A673 (cell line): Measurements from ENCODE around the gene UVSSA. TPM values are rescaled to one million over a fixed set of nuclear protein-coding genes. Genes with fewer than 3 reads are reported as not detected.
"Not testable (repeated sequence)": the region's sequence is repeated elsewhere in the genome, so short reads cannot be mapped to it uniquely, and the experiment has no call there.

Experiments used
- BruUV-seq: library from RNA; stranded (reverse); fragments of 400-500 nt; replicated peaks from 2 replicates; lab custom pipeline; 2021; lab: Mats Ljungman, UMichigan
- CTCF ChIA-PET: fragments of 300-600 bp; sonication (Branson Sonifier 250); formaldehyde crosslinking; loops from one replicate; lab custom pipeline; 2022; ENCODE audit warnings: antibody characterized with exemption; lab: Charles Lee
- POLR2A ChIA-PET: fragments of 300-600 bp; sonication (Branson Sonifier 250); formaldehyde crosslinking; loops from one replicate; lab custom pipeline; 2022; ENCODE audit warnings: antibody characterized with exemption; ENCODE audit not compliant: low non-redundant PET; lab: Charles Lee
- DNase-seq: peaks from one replicate; pipeline ENCODE4 v3.0.0-alpha.2; 2015; ENCODE audit warnings: low spot score
- H3K27ac ChIP-seq: fragments of 200-600 bp; sonication (generic); 2 replicates; pipeline ENCODE4 v1.5.1; 2016; ENCODE audit warnings: mixed run types, low read depth, mild to moderate bottlenecking, mixed read lengths, antibody characterized with exemption, low read length; ENCODE audit not compliant: poor library complexity, severe bottlenecking
- H3K27me3 ChIP-seq: fragments of 200-600 bp; sonication (generic); replicated peaks from 2 replicates; pipeline ENCODE4 v1.6.1; 2017; ENCODE audit warnings: mixed run types, low read depth, mild to moderate bottlenecking, mixed read lengths, antibody characterized with exemption, low read length; ENCODE audit not compliant: insufficient read depth, poor library complexity
- H3K36me3 ChIP-seq: fragments of 200-600 bp; sonication (generic); 2 replicates; pipeline ENCODE4 v1.6.1; 2016; ENCODE audit warnings: mixed run types, mild to moderate bottlenecking, mixed read lengths, antibody characterized with exemption, low read length; ENCODE audit not compliant: insufficient read depth, poor library complexity, severe bottlenecking
- H3K4me1 ChIP-seq: fragments of 200-600 bp; sonication (generic); 2 replicates; pipeline ENCODE4 v1.6.1; 2017; ENCODE audit warnings: mixed run types, mild to moderate bottlenecking, mixed read lengths, antibody characterized with exemption, low read length; ENCODE audit not compliant: insufficient read depth, poor library complexity, severe bottlenecking
- H3K4me3 ChIP-seq: fragments of 200-600 bp; sonication (generic); 2 replicates; pipeline ENCODE4 v1.5.1; 2016; ENCODE audit warnings: low read depth, mixed run types, mild to moderate bottlenecking, mixed read lengths, low read length; ENCODE audit not compliant: poor library complexity, severe bottlenecking
- H3K9me3 ChIP-seq: fragments of 200-600 bp; sonication (generic); 2 replicates; pipeline ENCODE4 v1.6.1; 2016; ENCODE audit warnings: mixed run types, low read depth, mild to moderate bottlenecking, mixed read lengths, antibody characterized with exemption, low read length; ENCODE audit not compliant: poor library complexity, severe bottlenecking
- EZH2 ChIP-seq: fragments of 200-600 bp; sonication (generic); IDR thresholded peaks from 2 replicates; pipeline ENCODE4 v1.6.1; 2017; ENCODE audit warnings: borderline replicate concordance, low read depth, mild to moderate bottlenecking, mixed read lengths, antibody characterized with exemption, low read length; ENCODE audit not compliant: poor library complexity, severe bottlenecking
- intact Hi-C: fragments of 100-400 bp; cut with micrococcal nuclease; formaldehyde crosslinking; loops from one replicate; pipeline ENCODE4 v1.10.0; 2022; ENCODE audit not compliant: unreplicated experiment
- total RNA-seq: library from RNA; stranded (reverse); gene quantifications from 2 replicates; pipeline ENCODE4 v1.2.3, GENCODE V29; 2021
- TF ChIP-seq, protein P1 (sequence below): fragments of 300-800, 200-600 bp; sonication (generic); conservative IDR thresholded peaks from 2 replicates; pipeline ENCODE4 v1.5.1; 2017; ENCODE audit warnings: low read depth, mild to moderate bottlenecking, antibody characterized with exemption, low read length, moderate library complexity, mixed read lengths

Gene UVSSA
- total RNA-seq, 1 experiment from 2014 or later, result 20.3 TPM

DNA sequence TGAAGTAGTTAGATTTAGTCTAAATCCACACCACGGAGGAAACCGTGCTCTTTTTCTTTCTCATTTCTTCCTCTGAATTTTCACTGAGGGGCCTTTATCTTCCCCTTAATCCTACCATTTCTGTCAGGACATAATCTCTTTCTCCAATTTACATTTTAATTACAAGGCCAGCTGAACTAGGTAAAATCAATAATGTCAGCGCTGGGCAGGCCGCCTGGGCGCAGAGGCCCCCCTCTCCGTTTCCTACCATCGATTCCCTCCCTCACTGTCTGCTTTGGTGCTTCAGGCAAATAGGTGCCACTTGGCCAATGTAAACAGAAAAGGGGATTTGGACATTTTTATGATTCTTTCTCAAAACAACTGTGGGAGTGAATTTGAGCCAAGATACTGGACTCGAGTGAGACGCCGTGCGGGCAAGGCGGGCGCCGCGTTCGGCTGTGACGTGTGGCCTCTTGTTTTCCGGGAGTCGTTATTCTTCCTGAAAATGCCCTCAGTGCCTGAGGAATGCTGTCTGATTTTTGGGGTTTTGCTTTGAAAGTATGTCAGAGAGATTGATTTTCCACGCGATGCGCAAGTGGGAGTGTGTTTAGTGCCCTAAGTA lies 22.6 kb downstream of the UVSSA start:
- Histone ChIP-seq H3K4me3 (no peak overlapping the region), H3K9me3 (no peaks in the 10 kb centered on the region), H3K27me3 (no peaks in the 10 kb centered on the region), H3K27ac (no peak overlapping the region), H3K4me1 (no peaks in the 10 kb centered on the region), H3K36me3 (no peaks in the 10 kb centered on the region)
- no TSS peak for BruUV-seq
- DNase-seq, result no peak
- no peak for TF ChIP-seq EZH2
- TF ChIP-seq, protein P1, sequence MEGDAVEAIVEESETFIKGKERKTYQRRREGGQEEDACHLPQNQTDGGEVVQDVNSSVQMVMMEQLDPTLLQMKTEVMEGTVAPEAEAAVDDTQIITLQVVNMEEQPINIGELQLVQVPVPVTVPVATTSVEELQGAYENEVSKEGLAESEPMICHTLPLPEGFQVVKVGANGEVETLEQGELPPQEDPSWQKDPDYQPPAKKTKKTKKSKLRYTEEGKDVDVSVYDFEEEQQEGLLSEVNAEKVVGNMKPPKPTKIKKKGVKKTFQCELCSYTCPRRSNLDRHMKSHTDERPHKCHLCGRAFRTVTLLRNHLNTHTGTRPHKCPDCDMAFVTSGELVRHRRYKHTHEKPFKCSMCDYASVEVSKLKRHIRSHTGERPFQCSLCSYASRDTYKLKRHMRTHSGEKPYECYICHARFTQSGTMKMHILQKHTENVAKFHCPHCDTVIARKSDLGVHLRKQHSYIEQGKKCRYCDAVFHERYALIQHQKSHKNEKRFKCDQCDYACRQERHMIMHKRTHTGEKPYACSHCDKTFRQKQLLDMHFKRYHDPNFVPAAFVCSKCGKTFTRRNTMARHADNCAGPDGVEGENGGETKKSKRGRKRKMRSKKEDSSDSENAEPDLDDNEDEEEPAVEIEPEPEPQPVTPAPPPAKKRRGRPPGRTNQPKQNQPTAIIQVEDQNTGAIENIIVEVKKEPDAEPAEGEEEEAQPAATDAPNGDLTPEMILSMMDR, result no peak
- intact Hi-C loops, result no loop called here
- ChIA-PET CTCF (no interaction called here), POLR2A (no interaction called here)

DNA sequence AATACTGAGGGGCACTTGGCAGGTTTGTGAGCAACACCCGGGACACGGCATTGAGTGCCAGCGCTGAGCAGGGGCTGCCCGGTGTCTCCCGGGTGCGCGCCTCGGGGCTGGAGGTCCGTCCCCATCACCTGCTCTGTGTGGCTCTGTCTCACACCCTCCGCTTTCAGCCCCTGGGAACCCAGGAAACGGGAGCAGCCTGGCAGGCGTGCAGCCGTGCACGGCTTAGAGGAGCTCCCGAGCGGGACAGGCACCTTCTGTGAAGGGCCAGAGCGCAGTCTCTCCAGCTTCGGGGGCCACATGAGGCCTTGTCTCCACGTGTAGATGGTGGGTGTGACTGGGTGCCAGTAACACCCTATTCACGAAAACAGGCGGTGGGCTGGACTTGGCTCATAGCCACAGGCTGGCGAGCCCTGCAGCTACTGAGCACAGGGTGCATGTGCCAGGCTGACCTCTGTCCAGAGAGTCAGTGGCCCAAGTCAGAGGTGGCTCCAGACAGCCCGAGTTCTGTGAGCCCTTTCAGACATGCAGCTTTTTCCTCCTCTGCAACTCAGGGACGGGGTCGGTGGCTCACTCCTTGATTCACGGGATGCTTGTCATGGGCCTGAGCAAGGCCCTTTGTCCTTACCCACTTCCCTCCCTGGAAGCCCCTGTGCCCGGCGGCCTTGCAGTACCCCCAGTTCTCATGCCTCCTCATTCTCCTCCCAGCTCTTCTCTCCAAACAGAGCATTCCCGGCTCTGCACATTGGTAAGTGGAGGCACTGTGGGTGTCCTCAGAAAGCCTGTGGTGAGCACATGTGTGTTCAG lies 23.5 kb downstream of the UVSSA start:
- no TSS peak for BruUV-seq
- no peak overlapping the region for H3K27ac ChIP-seq
- ChIA-PET POLR2A (no interaction called here), CTCF (no interaction called here)
- no peaks in the 10 kb centered on the region for H3K4me1 ChIP-seq
- DNase-seq, result no peak
- no peak for TF ChIP-seq EZH2
- TF ChIP-seq, protein P1, result no peak
- no peaks in the 10 kb centered on the region for H3K27me3 ChIP-seq
- intact Hi-C loops, result no loop called here
- no peaks in the 10 kb centered on the region for H3K36me3 ChIP-seq
- no peak overlapping the region for H3K4me3 ChIP-seq
- H3K9me3 ChIP-seq, result no peaks in the 10 kb centered on the region

DNA sequence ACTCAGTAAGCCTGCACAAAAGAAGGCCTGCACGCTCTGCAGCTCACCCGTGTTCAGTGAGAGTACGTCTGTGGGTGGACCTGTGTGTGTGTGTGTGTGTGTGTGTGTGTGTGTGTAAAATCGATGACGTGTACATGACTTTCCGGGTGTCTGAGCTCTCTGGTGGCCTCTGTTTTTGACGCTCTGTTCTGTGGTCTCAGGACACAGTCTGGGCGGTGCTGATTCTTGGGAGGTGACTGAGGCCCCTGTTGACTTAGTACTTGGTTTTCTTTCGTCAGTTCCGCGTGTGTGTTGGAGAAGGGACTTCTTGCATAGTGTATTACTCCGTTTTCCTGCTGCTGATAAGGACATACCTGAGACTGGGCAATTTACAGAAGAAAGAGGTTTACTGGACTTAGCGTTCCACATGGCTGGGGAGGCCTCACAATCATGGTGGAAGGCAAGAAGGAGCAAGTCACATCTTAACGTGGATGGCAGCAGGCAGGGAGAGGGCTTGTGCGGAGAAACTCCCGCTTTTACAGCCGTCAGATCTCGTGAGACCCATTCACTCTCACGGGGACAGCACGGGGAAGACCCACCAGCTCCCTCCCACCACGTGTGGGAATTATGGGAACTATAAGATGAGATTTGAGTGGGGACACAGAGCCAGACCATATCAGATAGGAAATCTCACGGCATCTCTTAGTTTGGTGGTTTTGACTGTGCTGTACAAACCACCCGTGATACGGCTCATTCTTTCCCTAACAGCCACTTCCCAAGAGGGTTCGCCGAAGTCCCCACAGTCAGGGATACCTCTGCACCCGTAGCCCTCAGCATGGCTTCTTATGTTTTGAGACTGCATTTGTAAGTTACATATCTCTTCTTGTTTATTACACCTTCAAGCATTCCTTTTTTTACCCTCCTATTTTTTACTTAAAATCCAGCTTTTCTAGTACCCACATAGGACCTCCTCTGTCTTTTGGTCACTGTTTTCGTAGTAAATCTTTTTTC lies 24.5 kb downstream of the UVSSA start:
- H3K36me3 ChIP-seq, result no peaks in the 10 kb centered on the region
- no peak overlapping the region for H3K27ac ChIP-seq
- intact Hi-C loops, result no loop called here
- no TSS peak for BruUV-seq
- DNase-seq, result no peak
- H3K9me3 ChIP-seq, result no peaks in the 10 kb centered on the region
- H3K27me3 ChIP-seq, result no peaks in the 10 kb centered on the region
- no peak for TF ChIP-seq EZH2
- TF ChIP-seq, protein P1, result no peak
- CTCF ChIA-PET, result interaction anchor here (0.6 kb wide), 1 partner anchor 171 kb away, joined by 3 read pairs; no protein-coding TSS in a partner anchor
- POLR2A ChIA-PET, result no interaction called here
- H3K4me1 ChIP-seq, result no peaks in the 10 kb centered on the region
- no peak overlapping the region for H3K4me3 ChIP-seq

DNA sequence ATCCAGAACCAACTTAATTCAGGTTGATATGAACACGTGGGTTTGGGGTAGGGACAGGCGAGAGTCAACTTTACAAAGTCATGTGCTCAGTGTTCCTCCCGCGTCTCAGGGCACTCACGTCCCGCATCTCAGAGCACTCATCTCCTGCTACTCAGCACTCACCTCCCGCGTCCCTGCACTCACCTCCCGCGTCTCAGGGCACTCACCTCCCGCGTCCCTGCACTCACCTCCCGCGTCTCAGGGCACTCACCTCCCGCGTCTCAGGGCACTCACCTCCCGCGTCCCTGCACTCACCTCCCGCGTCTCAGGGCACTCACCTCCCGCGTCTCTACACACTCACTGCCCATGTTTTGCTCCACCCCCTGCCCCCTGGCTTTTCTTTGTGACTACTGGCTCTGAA lies 25.6 kb downstream of the UVSSA start:
- H3K36me3 ChIP-seq, H3K4me1 ChIP-seq, DNase-seq, BruUV-seq, H3K27ac ChIP-seq, H3K27me3 ChIP-seq, H3K4me3 ChIP-seq, H3K9me3 ChIP-seq, intact Hi-C loops, POLR2A ChIA-PET: not testable (repeated sequence)
- CTCF ChIA-PET, result interaction anchor here (0.7 kb wide), 1 partner anchor 141 kb away, joined by 3 read pairs; no protein-coding TSS in a partner anchor
